AG09319 (cell line): ENCODE results near the gene URB1.

Source experiments
- DNase-seq: peaks from one replicate; pipeline ENCODE4 v3.0.0-alpha.2; 2010; ENCODE audit warnings: low read depth; ENCODE audit errors: extremely low read depth
- TF ChIP-seq, protein P1 (sequence below): IDR thresholded peaks from 2 replicates; pipeline ENCODE4 v1.5.1; 2011; ENCODE audit warnings: low read depth, mild to moderate bottlenecking, inconsistent platforms, low read length, moderate library complexity

The URB1 gene

DNA sequence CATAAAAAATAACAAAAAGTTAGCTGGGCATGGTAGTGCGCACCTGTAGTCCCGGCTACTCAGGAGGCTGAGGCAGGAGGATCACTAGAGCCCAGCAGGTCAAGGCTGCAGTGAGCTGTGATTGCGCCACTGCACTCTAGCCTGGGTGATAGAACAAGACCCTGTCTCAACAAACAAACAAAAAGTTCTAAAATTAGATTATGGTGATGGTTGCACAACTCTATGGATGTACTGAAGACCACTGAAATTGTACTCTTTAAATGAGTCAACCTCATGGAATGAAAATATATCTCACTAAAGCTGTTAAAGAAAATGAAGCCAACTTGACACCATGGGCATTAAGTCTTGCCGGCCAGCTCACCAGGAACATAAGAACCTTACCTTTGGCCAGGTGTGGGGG is 85.1 kb downstream of the URB1 start:
- TF ChIP-seq, protein P1, sequence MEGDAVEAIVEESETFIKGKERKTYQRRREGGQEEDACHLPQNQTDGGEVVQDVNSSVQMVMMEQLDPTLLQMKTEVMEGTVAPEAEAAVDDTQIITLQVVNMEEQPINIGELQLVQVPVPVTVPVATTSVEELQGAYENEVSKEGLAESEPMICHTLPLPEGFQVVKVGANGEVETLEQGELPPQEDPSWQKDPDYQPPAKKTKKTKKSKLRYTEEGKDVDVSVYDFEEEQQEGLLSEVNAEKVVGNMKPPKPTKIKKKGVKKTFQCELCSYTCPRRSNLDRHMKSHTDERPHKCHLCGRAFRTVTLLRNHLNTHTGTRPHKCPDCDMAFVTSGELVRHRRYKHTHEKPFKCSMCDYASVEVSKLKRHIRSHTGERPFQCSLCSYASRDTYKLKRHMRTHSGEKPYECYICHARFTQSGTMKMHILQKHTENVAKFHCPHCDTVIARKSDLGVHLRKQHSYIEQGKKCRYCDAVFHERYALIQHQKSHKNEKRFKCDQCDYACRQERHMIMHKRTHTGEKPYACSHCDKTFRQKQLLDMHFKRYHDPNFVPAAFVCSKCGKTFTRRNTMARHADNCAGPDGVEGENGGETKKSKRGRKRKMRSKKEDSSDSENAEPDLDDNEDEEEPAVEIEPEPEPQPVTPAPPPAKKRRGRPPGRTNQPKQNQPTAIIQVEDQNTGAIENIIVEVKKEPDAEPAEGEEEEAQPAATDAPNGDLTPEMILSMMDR, result no peak
- DNase-seq, result no peak

DNA sequence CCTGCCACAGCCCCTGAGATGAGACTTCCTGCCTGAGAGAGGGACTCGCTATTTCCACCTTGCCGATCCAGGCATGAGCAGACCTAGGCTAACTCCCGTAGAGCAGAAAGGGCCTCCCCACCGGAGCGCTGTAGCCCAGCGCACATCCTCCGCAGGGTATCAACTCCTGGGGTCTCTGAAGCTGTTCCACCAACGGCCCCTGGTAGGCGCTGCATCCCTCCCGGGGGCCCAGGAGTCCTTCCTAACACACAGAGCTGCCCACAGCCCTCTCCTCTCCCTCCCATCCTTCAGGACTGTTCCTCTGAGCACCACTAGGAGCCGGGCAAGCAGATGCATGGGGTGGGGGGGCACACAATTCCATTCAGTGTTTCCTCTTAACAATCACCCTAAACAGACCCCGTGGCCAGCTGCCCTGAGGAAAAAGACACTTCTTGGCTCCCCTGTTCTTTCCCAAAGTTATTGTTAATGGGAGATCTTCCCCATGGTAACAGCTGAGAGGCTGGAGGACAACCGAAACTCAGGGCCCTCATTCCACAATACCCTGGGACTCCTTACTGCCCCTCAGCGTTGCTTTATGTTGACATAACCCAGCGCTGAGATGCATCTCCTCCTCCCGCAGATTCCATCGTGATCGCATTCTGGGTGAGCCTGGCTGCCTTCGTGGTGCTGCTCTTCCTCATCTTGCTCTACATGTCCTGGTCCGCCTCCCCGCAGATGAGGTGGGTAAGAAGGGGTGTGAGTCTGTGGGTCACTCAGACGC is 86.6 kb downstream of the URB1 start:
- TF ChIP-seq, protein P1, result no peak; the same call in 1 of the 2 replicates
- no peak for DNase-seq

DNA sequence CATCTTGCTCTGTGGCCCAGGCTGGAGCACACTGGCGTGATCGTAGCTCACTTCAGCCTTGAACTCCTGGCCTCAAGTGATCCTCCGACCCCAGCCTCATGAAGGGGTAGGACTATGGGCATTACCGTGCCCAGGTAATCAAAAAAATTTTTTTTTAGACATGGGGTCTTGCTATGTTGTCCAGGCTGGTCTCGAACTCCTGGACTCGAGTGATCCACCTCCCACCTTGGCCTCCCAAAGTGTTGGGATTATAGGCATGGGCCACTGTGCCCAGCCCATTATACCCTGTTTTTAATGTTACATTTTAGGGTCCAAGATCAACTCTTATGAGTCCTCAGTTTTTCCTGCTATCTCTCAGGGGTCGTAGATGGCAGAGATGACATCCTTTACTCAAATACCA is 87.8 kb downstream of the URB1 start:
- TF ChIP-seq, protein P1, result no peak
- no peak for DNase-seq

DNA sequence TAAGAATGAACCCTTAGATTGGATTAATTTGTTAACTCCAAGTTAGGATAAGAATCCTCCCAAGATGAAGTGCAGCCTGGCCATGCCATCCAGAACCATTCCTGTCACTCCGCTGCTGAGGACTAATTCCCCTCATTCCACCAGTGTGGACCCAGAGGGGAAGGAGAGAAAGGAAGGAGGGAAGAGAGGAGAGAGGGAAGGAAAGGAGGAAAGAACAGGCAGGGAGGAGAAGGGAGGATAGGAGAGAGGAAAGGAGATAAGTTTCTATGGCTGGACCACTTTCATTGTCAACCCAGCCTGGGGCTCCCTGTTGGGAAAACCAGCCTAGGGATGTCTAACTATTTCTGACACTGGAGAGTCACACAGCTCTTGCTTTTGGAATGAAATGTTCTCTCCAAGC is 89.4 kb downstream of the URB1 start:
- DNase-seq, result no peak
- TF ChIP-seq, protein P1, result no peak

DNA sequence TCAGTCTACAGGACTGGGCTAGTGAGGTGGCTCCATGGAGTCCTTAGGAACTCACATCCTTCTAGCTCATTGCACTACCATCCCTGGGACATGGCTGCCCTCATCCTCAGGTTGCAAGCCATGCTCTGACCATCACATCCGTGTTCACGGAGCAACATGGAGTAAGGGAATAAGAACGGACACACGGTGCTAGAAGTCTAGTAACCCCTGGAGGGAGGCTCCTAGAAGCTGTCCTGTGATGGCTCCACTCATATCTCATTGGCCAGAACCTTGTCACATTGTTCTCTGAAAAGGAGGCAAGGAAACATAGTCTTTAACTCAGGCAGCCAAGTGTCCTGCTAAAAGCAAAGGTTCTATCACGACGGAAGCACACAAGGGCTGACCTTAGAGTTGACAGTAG is 90.3 kb downstream of the URB1 start:
- TF ChIP-seq, protein P1, result no peak
- DNase-seq, result no peak

DNA sequence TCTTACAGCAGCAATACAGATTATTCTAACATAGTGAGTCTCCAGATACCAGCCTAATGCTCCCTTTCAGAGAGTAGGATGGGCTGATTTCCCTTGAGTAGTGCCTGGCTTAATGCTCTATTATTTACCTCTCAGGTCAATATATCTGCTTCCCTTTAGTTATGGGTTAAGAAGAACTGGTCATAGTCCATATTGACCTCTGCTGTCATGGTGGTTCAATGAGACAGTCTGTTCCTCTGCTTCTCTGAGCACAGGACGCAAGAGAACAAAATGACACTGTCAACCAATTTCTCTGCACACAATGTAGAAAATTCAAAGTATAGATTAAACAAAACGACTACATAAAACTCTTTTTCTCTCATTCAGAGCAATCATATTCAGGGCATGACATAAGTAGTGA is 91.2 kb downstream of the URB1 start:
- DNase-seq, result no peak
- TF ChIP-seq, protein P1, result no peak

DNA sequence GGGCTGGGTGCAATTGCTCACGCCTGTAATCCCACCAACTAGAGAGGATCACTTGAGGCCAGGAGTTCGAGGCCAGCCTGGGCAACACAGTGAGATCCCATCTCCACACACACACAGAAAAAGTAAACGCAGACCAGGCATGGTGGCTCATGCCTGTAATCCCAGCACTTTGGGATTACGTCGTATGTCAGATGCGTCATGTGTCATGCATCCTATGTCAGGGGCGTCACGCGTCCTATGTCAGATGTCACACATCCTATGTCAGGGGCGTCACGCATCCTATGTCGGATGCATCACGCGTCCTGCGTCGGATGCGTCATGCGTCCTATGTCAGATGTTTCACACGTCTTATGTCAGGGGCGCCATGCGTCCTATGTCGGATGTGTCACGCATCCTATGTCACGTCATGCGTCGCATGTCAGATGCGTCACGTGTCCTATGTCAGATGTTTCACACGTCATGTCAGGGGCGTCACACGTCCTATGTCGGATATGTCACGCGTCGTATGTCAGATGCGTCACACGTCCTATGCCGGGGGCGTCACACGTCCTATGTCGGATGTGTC is 92.6 kb downstream of the URB1 start:
- no peak for DNase-seq
- TF ChIP-seq, protein P1, result no peak
